Hematopoietic multipotent progenitor cell treated with erythropoietin and hydrocortisone succinate and interleukin-3 and kit ligand, for 6 days (in vitro differentiated cells): ENCODE measurements around the gene TMEM52B.

ENCODE experiments used
- DNase-seq: peaks from one replicate; pipeline ENCODE4 v3.0.0-alpha.2; 2015

TMEM52B gene

GRCh38 chr12:10178821-10179220 lies at the start of gene TMEM52B:
Gene TMEM52B (plus strand): TSS chr12:10179032. CDS start chr12:10179575, 543 bp downstream.
- no peak for DNase-seq

GRCh38 chr12:10130042-10130441 lies 48.8 kb upstream of the TMEM52B start, which contains the start of gene CLEC7A:
Gene CLEC7A (minus strand): TSS chr12:10130199. CDS start chr12:10130082, 117 bp downstream.
- peak; percentile 14 for DNase-seq

- peak; percentile 35 for DNase-seq
Observed at GRCh38 chr12:10131111-10131690, 47.6 kb upstream of the TMEM52B start.

GRCh38 chr12:10132850-10133370 lies 45.9 kb upstream of the TMEM52B start:
- DNase-seq: no peak

- DNase-seq: no peak
Observed at GRCh38 chr12:10135126-10135525, 43.7 kb upstream of the TMEM52B start.

GRCh38 chr12:10136637-10137205 lies 42.1 kb upstream of the TMEM52B start:
- DNase-seq: no peak

GRCh38 chr12:10140001-10140400 lies 38.8 kb upstream of the TMEM52B start:
- DNase-seq: peak; percentile 82

- no peak for DNase-seq
Observed at GRCh38 chr12:10142976-10143589, 35.7 kb upstream of the TMEM52B start.

GRCh38 chr12:10147714-10148403 lies 31.0 kb upstream of the TMEM52B start:
- DNase-seq: no peak

- no peak for DNase-seq
Observed at GRCh38 chr12:10151621-10152020, 27.2 kb upstream of the TMEM52B start.

GRCh38 chr12:10153271-10154144 lies 25.3 kb upstream of the TMEM52B start:
- peak; percentile 75 for DNase-seq

- DNase-seq: no peak
Observed at GRCh38 chr12:10154145-10154496, 24.7 kb upstream of the TMEM52B start.

GRCh38 chr12:10155966-10156365 lies 22.9 kb upstream of the TMEM52B start:
- DNase-seq: no peak

GRCh38 chr12:10158406-10158805 lies 20.4 kb upstream of the TMEM52B start:
- no peak for DNase-seq

GRCh38 chr12:10159280-10159679 lies 19.6 kb upstream of the TMEM52B start:
- no peak for DNase-seq

GRCh38 chr12:10160617-10161385 lies 18.0 kb upstream of the TMEM52B start:
- DNase-seq: no peak

GRCh38 chr12:10163084-10163483 lies 15.7 kb upstream of the TMEM52B start:
- peak; percentile 20 for DNase-seq

- no peak for DNase-seq
Observed at GRCh38 chr12:10165421-10165820, 13.4 kb upstream of the TMEM52B start.

GRCh38 chr12:10167599-10167998 lies 11.2 kb upstream of the TMEM52B start:
- DNase-seq: peak; percentile 54

- DNase-seq: no peak
Observed at GRCh38 chr12:10169104-10169503, 9.7 kb upstream of the TMEM52B start.

- no peak for DNase-seq
Observed at GRCh38 chr12:10170216-10170615, 8.6 kb upstream of the TMEM52B start.
